Neural progenitor cell (in vitro differentiated cells): ENCODE data around the gene GIPC2. TPM values are rescaled to one million over a fixed set of nuclear protein-coding genes. Genes with fewer than 3 reads are reported as not detected.

Source experiments
- DNase-seq: peaks from one replicate; pipeline ENCODE4 v3.0.0-alpha.2; 2016; ENCODE audit warnings: low spot score
- H2AFZ ChIP-seq: fragments of 200-600 bp; sonication (generic); replicated peaks from 2 replicates; pipeline ENCODE4 v1.6.1; 2016; ENCODE audit warnings: antibody characterized with exemption
- H3F3A ChIP-seq: fragments of 200-600 bp; sonication (generic); 2 replicates; pipeline ENCODE4 v1.6.1; 2016; ENCODE audit warnings: antibody characterized with exemption, low read depth
- H3K27ac ChIP-seq: fragments of 200-600 bp; sonication (generic); 2 replicates; pipeline ENCODE4 v1.5.1; 2016; ENCODE audit warnings: mild to moderate bottlenecking
- H3K27me3 ChIP-seq: fragments of 200-600 bp; sonication (generic); 2 replicates; pipeline ENCODE4 v1.6.1; 2016; ENCODE audit warnings: mild to moderate bottlenecking, moderate library complexity
- H3K36me3 ChIP-seq: fragments of 200-600 bp; sonication (generic); 2 replicates; pipeline ENCODE4 v1.5.1; 2016
- H3K4me1 ChIP-seq: fragments of 200-600 bp; sonication (generic); 2 replicates; pipeline ENCODE4 v1.6.1; 2016; ENCODE audit warnings: mixed run types
- H3K4me2 ChIP-seq: fragments of 200-600 bp; sonication (generic); 2 replicates; pipeline ENCODE4 v1.6.1; 2016
- H3K4me3 ChIP-seq: fragments of 200-600 bp; sonication (generic); 2 replicates; pipeline ENCODE4 v1.5.1; 2016
- H3K79me2 ChIP-seq: fragments of 200-600 bp; sonication (generic); 2 replicates; pipeline ENCODE4 v1.6.1; 2016; ENCODE audit warnings: low read depth
- H3K9ac ChIP-seq: fragments of 200-600 bp; sonication (generic); 2 replicates; pipeline ENCODE4 v1.6.1; 2016
- H3K9me3 ChIP-seq: fragments of 200-600 bp; sonication (generic); 2 replicates; pipeline ENCODE4 v1.5.1; 2016; ENCODE audit warnings: low read depth
- H4K20me1 ChIP-seq: fragments of 200-600 bp; sonication (generic); 2 replicates; pipeline ENCODE4 v1.6.1; 2016; ENCODE audit warnings: low read depth
- H3K27ac Mint-ChIP-seq: 3 replicates; pipeline ENCODE4 v1.8.0; 2021; ENCODE audit warnings: mixed read lengths
- H3K27me3 Mint-ChIP-seq: 2 replicates; pipeline ENCODE4 v1.8.0; 2022; ENCODE audit warnings: low read depth, mild to moderate bottlenecking, inconsistent platforms, moderate library complexity, mixed read lengths; ENCODE audit not compliant: insufficient read depth
- H3K36me3 Mint-ChIP-seq: 3 replicates; pipeline ENCODE4 v1.8.0; 2021; ENCODE audit warnings: mixed read lengths
- H3K4me1 Mint-ChIP-seq: 3 replicates; pipeline ENCODE4 v1.8.0; 2021; ENCODE audit warnings: mixed read lengths
- H3K4me3 Mint-ChIP-seq: 3 replicates; pipeline ENCODE4 v1.8.0; 2021; ENCODE audit warnings: mild to moderate bottlenecking, moderate library complexity, mixed read lengths
- H3K9me3 Mint-ChIP-seq: 3 replicates; pipeline ENCODE4 v1.8.0; 2020; ENCODE audit warnings: mixed read lengths
- CTCF ChIP-seq: fragments of 200-600 bp; sonication (generic); IDR thresholded peaks from 2 replicates; pipeline ENCODE4 v1.5.1; 2017; ENCODE audit warnings: antibody characterized with exemption, mild to moderate bottlenecking
- EZH2 ChIP-seq: fragments of 200-600 bp; sonication (generic); IDR thresholded peaks from 2 replicates; pipeline ENCODE4 v1.6.1; 2017; ENCODE audit warnings: antibody characterized with exemption, mild to moderate bottlenecking, moderate library complexity
- EZH2phosphoT487 ChIP-seq: fragments of 200-600 bp; sonication (generic); IDR thresholded peaks from 2 replicates; pipeline ENCODE4 v1.6.1; 2017; ENCODE audit warnings: antibody characterized with exemption
- total RNA-seq: library from RNA; depleted of rRNA; stranded (reverse); fragments of >200 nt; gene quantifications from 2 replicates; pipeline ENCODE4 v1.2.3, GENCODE V29; 2015; ENCODE audit warnings: low replicate concordance

GIPC2 gene
- total RNA-seq, 1 donor from 2014 or later, result not detected

- Mint-ChIP-seq H3K9me3 (no peaks in the 10 kb centered on the region), H3K4me3 (no peak overlapping the region), H3K36me3 (no peaks in the 10 kb centered on the region), H3K27ac (no peak overlapping the region), H3K27me3 (no peaks in the 10 kb centered on the region), H3K4me1 (peaks cover 2% of the 10 kb centered on the region)
- Histone ChIP-seq H3K36me3 (no peaks in the 10 kb centered on the region), H3K27me3 (no peaks in the 10 kb centered on the region), H3K79me2 (no peaks in the 10 kb centered on the region), H3K9ac (no peak overlapping the region), H2AFZ (no peak overlapping the region), H3K4me1 (no peaks in the 10 kb centered on the region), H4K20me1 (no peaks in the 10 kb centered on the region), H3K27ac (no peak overlapping the region), H3K9me3 (no peaks in the 10 kb centered on the region), H3F3A (no peaks in the 10 kb centered on the region), H3K4me2 (no peak overlapping the region), H3K4me3 (no peak overlapping the region)
- TF ChIP-seq CTCF, result no peak
- TF ChIP-seq EZH2, result no peak
- TF ChIP-seq EZH2phosphoT487, result no peak
- no peak for DNase-seq
These were observed 97.0 kb downstream of the GIPC2 start for GRCh38 chr1:78142736-78143135.

- Histone ChIP-seq H3F3A (no peaks in the 10 kb centered on the region), H3K9ac (no peak overlapping the region), H2AFZ (no peak overlapping the region), H3K4me3 (no peak overlapping the region), H3K27me3 (no peaks in the 10 kb centered on the region), H3K27ac (no peak overlapping the region), H3K4me2 (no peak overlapping the region), H3K79me2 (no peaks in the 10 kb centered on the region), H3K36me3 (no peaks in the 10 kb centered on the region), H3K4me1 (peaks cover under 1% of the 10 kb centered on the region), H3K9me3 (no peaks in the 10 kb centered on the region), H4K20me1 (no peaks in the 10 kb centered on the region)
- H3K9me3 Mint-ChIP-seq, result no peaks in the 10 kb centered on the region
- H3K4me3 Mint-ChIP-seq, result no peak overlapping the region
- DNase-seq, result no peak
- H3K27ac Mint-ChIP-seq, result no peak overlapping the region
- no peaks in the 10 kb centered on the region for H3K36me3 Mint-ChIP-seq
- no peaks in the 10 kb centered on the region for H3K27me3 Mint-ChIP-seq
- TF ChIP-seq EZH2 (no peak), CTCF (no peak), EZH2phosphoT487 (no peak)
- H3K4me1 Mint-ChIP-seq, result peaks cover 2% of the 10 kb centered on the region
These were observed 97.4 kb downstream of the GIPC2 start for GRCh38 chr1:78143152-78143551.

- Histone ChIP-seq H3K27ac (no peak overlapping the region), H4K20me1 (no peaks in the 10 kb centered on the region), H3K4me3 (no peak overlapping the region), H3K4me1 (peaks cover 3% of the 10 kb centered on the region), H3K4me2 (no peak overlapping the region), H3F3A (no peaks in the 10 kb centered on the region), H3K36me3 (no peaks in the 10 kb centered on the region), H3K79me2 (no peaks in the 10 kb centered on the region), H2AFZ (no peak overlapping the region), H3K9me3 (no peaks in the 10 kb centered on the region), H3K9ac (no peak overlapping the region), H3K27me3 (no peaks in the 10 kb centered on the region)
- Mint-ChIP-seq H3K4me3 (no peak overlapping the region), H3K9me3 (peaks cover 3% of the 10 kb centered on the region), H3K27me3 (no peaks in the 10 kb centered on the region), H3K4me1 (peaks cover 2% of the 10 kb centered on the region), H3K27ac (no peak overlapping the region), H3K36me3 (no peaks in the 10 kb centered on the region)
- no peak for TF ChIP-seq EZH2phosphoT487
- TF ChIP-seq EZH2, result no peak
- TF ChIP-seq CTCF, result no peak
- DNase-seq, result no peak
These were observed 97.9 kb downstream of the GIPC2 start for GRCh38 chr1:78143673-78144072.
